Endothelial cell of umbilical vein (primary cell): Measurements from ENCODE around the gene POMGNT2. TPM values are rescaled to one million over a fixed set of nuclear protein-coding genes. Genes with fewer than 3 reads are reported as not detected.

Experiments used
- BruUV-seq: library from RNA; stranded (reverse); fragments of 400-500 nt; replicated peaks from 2 replicates; lab custom pipeline; 2021; lab: Mats Ljungman, UMichigan
- CTCF ChIA-PET: fragments of 300-600, 350-600 bp; sonication (Branson Sonifier 250); formaldehyde crosslinking; loops from one replicate; lab custom pipeline; 2021; ENCODE audit warnings: antibody characterized with exemption, inconsistent platforms; lab: Charles Lee
- POLR2A ChIA-PET: fragments of 300-600, 350-600 bp; sonication (Branson Sonifier 250); formaldehyde crosslinking; loops from one replicate; lab custom pipeline; 2021; ENCODE audit warnings: antibody characterized with exemption, inconsistent platforms; lab: Charles Lee
- DNase-seq: peaks from one replicate; pipeline ENCODE4 v3.0.0-alpha.2; 2011; ENCODE audit warnings: low read depth, low spot score
- FAIRE-seq: peaks from 2 replicates; lab custom pipeline; 2011; peaks lifted over from hg19 to GRCh38; lab: Jason Lieb, UNC
- H2AFZ ChIP-seq: 2 replicates; pipeline ENCODE4 v1.6.0; 2012; ENCODE audit warnings: low read depth, low read length, control low read depth, inconsistent platforms
- H3K27ac ChIP-seq: 2 replicates; pipeline ENCODE4 v1.5.1; 2011; ENCODE audit warnings: low read depth, mild to moderate bottlenecking, control low read depth, low read length, moderate library complexity; ENCODE audit not compliant: insufficient read depth
- H3K27me3 ChIP-seq, 2 experiments: 2 replicates each; pipeline versions ENCODE4 v1.6.0 to v1.6.1; 2011; ENCODE audit warnings: low read length in 2 of 2, mixed read lengths in 1 of 2; ENCODE audit not compliant: control insufficient read depth in 2 of 2, insufficient read depth in 2 of 2
- H3K36me3 ChIP-seq, 2 experiments: 2 replicates in 1 of 2; 3 replicates in 1 of 2; pipeline ENCODE4 v1.5.1; 2011; ENCODE audit warnings: low read length in 2 of 2, mild to moderate bottlenecking in 1 of 2, moderate library complexity in 1 of 2; ENCODE audit not compliant: control insufficient read depth in 2 of 2, insufficient read depth in 2 of 2; ENCODE audit errors: extremely low read depth in 1 of 2
- H3K4me1 ChIP-seq: 3 replicates; pipeline ENCODE4 v1.5.1; 2011; ENCODE audit warnings: mild to moderate bottlenecking, low read length; ENCODE audit not compliant: control insufficient read depth, insufficient read depth; ENCODE audit errors: extremely low read depth
- H3K4me2 ChIP-seq: 2 replicates; pipeline ENCODE4 v1.6.1; 2011; ENCODE audit warnings: low read length, control low read depth, mixed read lengths; ENCODE audit not compliant: insufficient read depth
- H3K4me3 ChIP-seq, 3 experiments: fragments of 200-600 bp in 1 of 3; sonication (generic), shearing (Covaris generic) in 1 of 3; replicated peaks in 1 of 3; 2 replicates each; pipeline ENCODE4 v1.5.1; 2011 to 2016; ENCODE audit warnings: control low read depth in 3 of 3, low read length in 3 of 3, mild to moderate bottlenecking in 2 of 3, inconsistent platforms in 1 of 3, low read depth in 1 of 3, moderate library complexity in 1 of 3; ENCODE audit not compliant: insufficient read depth in 1 of 3
- H3K79me2 ChIP-seq: 2 replicates; pipeline ENCODE4 v1.6.0; 2012; ENCODE audit warnings: low read length, inconsistent platforms; ENCODE audit not compliant: control insufficient read depth, insufficient read depth
- H3K9ac ChIP-seq: replicated peaks from 2 replicates; pipeline ENCODE3; 2011; ENCODE audit warnings: low read length, control low read depth; ENCODE audit not compliant: insufficient read depth; ENCODE audit errors: extremely low read depth
- H3K9me1 ChIP-seq: replicated peaks from 3 replicates; pipeline ENCODE4 v1.6.0; 2011; ENCODE audit warnings: mild to moderate bottlenecking, low read length; ENCODE audit not compliant: control insufficient read depth, insufficient read depth; ENCODE audit errors: extremely low read depth
- H3K9me3 ChIP-seq: replicated peaks from 2 replicates; pipeline ENCODE4 v1.5.1; 2012; ENCODE audit warnings: low read length, inconsistent platforms; ENCODE audit not compliant: control insufficient read depth, insufficient read depth
- H4K20me1 ChIP-seq: replicated peaks from 2 replicates; pipeline ENCODE3; 2011; ENCODE audit warnings: mild to moderate bottlenecking, low read length; ENCODE audit not compliant: control insufficient read depth, insufficient read depth; ENCODE audit errors: extremely low read depth
- CTCF ChIP-seq, 2 donors: IDR thresholded peaks; 1 replicate in 1 of 2; 2 replicates in 1 of 2; pipeline ENCODE4 v1.5.1; 2011; ENCODE audit warnings: low read length in 2 of 2, mild to moderate bottlenecking in 2 of 2, moderate library complexity in 2 of 2, control low read depth in 1 of 2, inconsistent platforms in 1 of 2, low read depth in 1 of 2; ENCODE audit not compliant: insufficient read depth in 1 of 2; ENCODE audit errors: extremely low read depth in 1 of 2
- EZH2 ChIP-seq: IDR thresholded peaks from 2 replicates; pipeline ENCODE4 v1.6.1; 2012; ENCODE audit warnings: borderline replicate concordance, low read depth, mild to moderate bottlenecking, moderate library complexity, low read length, inconsistent platforms; ENCODE audit not compliant: severe bottlenecking
- FOS ChIP-seq: IDR thresholded peaks from 2 replicates; pipeline ENCODE4 v1.6.1; 2011; ENCODE audit warnings: mild to moderate bottlenecking, low read length, moderate library complexity, borderline replicate concordance; ENCODE audit not compliant: insufficient read depth
- GATA2 ChIP-seq: IDR thresholded peaks from 2 replicates; pipeline ENCODE4 v1.7.0; 2011; ENCODE audit warnings: low read depth, mild to moderate bottlenecking, moderate library complexity, mixed read lengths, low read length; ENCODE audit not compliant: insufficient read length, insufficient read depth
- JUN ChIP-seq: IDR thresholded peaks from 2 replicates; pipeline ENCODE4 v1.6.1; 2011; ENCODE audit warnings: borderline replicate concordance, low read depth; ENCODE audit not compliant: insufficient read length, insufficient read depth
- MAX ChIP-seq: IDR thresholded peaks from 2 replicates; pipeline ENCODE4 v1.6.1; 2011; ENCODE audit not compliant: insufficient read depth, insufficient read length
- MYC ChIP-seq: IDR thresholded peaks from one replicate; pipeline ENCODE4 v1.6.1; 2011; ENCODE audit warnings: mild to moderate bottlenecking, low read depth, low read length
- POLR2A ChIP-seq: IDR thresholded peaks from 2 replicates; pipeline ENCODE4 v1.6.1; 2012; ENCODE audit warnings: low read depth, mild to moderate bottlenecking, control low read depth, low read length
- POLR2AphosphoS5 ChIP-seq: IDR thresholded peaks from 2 replicates; pipeline ENCODE4 v1.6.1; 2012; ENCODE audit warnings: low read depth, mild to moderate bottlenecking, control low read depth, low read length, moderate library complexity; ENCODE audit not compliant: insufficient read depth
- dilution Hi-C: fragments of 300-500 bp; cut with MboI; formaldehyde crosslinking; loops from one replicate; pipeline ENCODE4 v1.15.0; 2019; ENCODE audit warnings: low sequenced_read_pairs; ENCODE audit not compliant: extremely low pct_ligation_motif_present
- intact Hi-C: fragments of 100-400 bp; cut with micrococcal nuclease; formaldehyde crosslinking; loops from one replicate; pipeline ENCODE4 v1.10.0; 2022
- polyA plus RNA-seq, 4 experiments: library from polyadenylated mRNA; depleted of rRNA in 3 of 4; stranded (reverse) in 3 of 4; unstranded in 1 of 4; fragments of >200 nt; gene quantifications; 2 replicates each; pipeline versions ENCODE4 v1.2.1 to v1.2.3, GENCODE V29; 2011 to 2012; ENCODE audit warnings: missing spikeins in 1 of 4
- total RNA-seq: library from RNA; stranded (reverse); gene quantifications from 2 replicates; pipeline ENCODE4 v1.2.3, GENCODE V29; 2021

The POMGNT2 gene
- total and polyA plus RNA-seq, 2 donors (not counting 3 experiments of a cell fraction or from before 2014, with no cell fraction given): 6.4 to 16.3 TPM

GRCh38 chr3:43132870-43133636 is 27.2 kb upstream of the POMGNT2 start:
- intact Hi-C loops: no loop called here
- no peaks in the 10 kb centered on the region for H3K9me3 ChIP-seq
- no peak overlapping the region for H3K27ac ChIP-seq
- TF ChIP-seq GATA2 (no peak), MAX (no peak), FOS (no peak), POLR2A (no peak), CTCF (IDR thresholded peaks at IDR 0.05; ENCODE audit: extremely low read depth in 1 of 2, insufficient read depth in 1 of 2, low read depth in 1 of 2, low read length in 2 of 2) (no peak), POLR2AphosphoS5 (no peak), MYC (no peak), EZH2 (no peak), JUN (no peak)
- ChIA-PET POLR2A (interaction anchor here (0.6 kb wide), 1 partner anchor 193 kb away, joined by 3 read pairs; no protein-coding TSS in a partner anchor), CTCF (interaction anchor here (1.2 kb wide), 1 partner anchor 11 kb away, joined by 4 read pairs; no protein-coding TSS in a partner anchor)
- no peak overlapping the region for H3K4me3 ChIP-seq
- BruUV-seq: no TSS peak
- dilution Hi-C loops: no loop called here
- H2AFZ ChIP-seq: no peak overlapping the region
- no peaks in the 10 kb centered on the region for H3K79me2 ChIP-seq
- H4K20me1 ChIP-seq: no peaks in the 10 kb centered on the region
- H3K36me3 ChIP-seq: no peaks in the 10 kb centered on the region
- H3K9me1 ChIP-seq: no peaks in the 10 kb centered on the region
- DNase-seq: no peak
- H3K27me3 ChIP-seq: peaks cover 0 to 2% of the 10 kb centered on the region in 2 experiments
- H3K4me2 ChIP-seq: no peak overlapping the region
- no peak for FAIRE-seq
- H3K4me1 ChIP-seq: no peaks in the 10 kb centered on the region
- H3K9ac ChIP-seq: no peak overlapping the region
